OCI-LY1 (cell line): ENCODE measurements around the gene TACR2.
"Not testable (repeated sequence)": the region's sequence is repeated elsewhere in the genome, so short reads cannot be mapped to it uniquely, and the experiment has no call there.

Source experiments
- CTCF ChIP-seq: fragments of 200-600 bp; sonication (generic), shearing (Covaris generic); IDR thresholded peaks from 2 replicates; pipeline ENCODE4 v1.5.1; 2017; ENCODE audit warnings: mild to moderate bottlenecking, antibody characterized with exemption, low read length, moderate library complexity, mixed read lengths
- EZH2 ChIP-seq: fragments of 200-600 bp; sonication (generic), shearing (Covaris generic); IDR thresholded peaks from 2 replicates; pipeline ENCODE4 v1.8.0; 2017; ENCODE audit warnings: borderline replicate concordance, mixed run types, mild to moderate bottlenecking, antibody characterized with exemption, low read length, moderate library complexity, mixed read lengths

DNA sequence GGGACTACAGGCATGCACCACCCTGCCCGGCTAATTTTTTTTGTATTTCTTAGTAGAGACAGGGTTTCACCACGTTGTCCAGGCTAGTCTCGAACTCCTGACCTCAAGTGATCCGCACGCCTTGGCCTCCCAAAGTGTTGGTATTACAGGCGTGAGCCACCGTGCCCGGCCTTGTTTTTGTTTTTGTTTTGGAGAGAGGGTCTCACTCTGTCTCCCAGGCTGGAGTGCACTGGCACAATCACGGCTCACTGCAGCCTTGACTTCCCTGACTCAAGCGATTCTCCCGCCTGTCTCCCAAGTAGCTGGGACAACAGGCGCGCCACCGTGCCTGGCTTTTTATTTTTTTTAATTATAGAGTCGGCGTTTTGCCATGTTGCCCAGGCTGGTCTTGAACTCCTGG, 33.7 kb upstream of the TACR2 start:
- TF ChIP-seq CTCF, EZH2: not testable (repeated sequence)
